Activated CD8-positive, alpha-beta T cell treated with anti-CD3 and anti-CD28 coated beads for 36 hours (primary cell): ENCODE data around the gene NFE2L2. TPM values are rescaled to one million over a fixed set of nuclear protein-coding genes. Genes with fewer than 3 reads are reported as not detected.

Source experiments
- ATAC-seq: fragments of 200-7000 bp; cut with Tn5 transposase; one replicate; pipeline ENCODE4 v1.10.0; 2021; ENCODE audit warnings: mild to moderate bottlenecking, moderate library complexity
- CTCF ChIA-PET: fragments of 350-600 bp; sonication (Branson Sonifier 250); formaldehyde crosslinking; loops from one replicate; lab custom pipeline; 2021; ENCODE audit warnings: antibody characterized with exemption; lab: Charles Lee
- POLR2A ChIA-PET: fragments of 350-600 bp; sonication (Branson Sonifier 250); formaldehyde crosslinking; loops from one replicate; lab custom pipeline; 2021; ENCODE audit warnings: antibody characterized with exemption; lab: Charles Lee
- DNase-seq: peaks from one replicate; pipeline ENCODE4 v3.0.0-alpha.2; 2020
- H3K27ac Mint-ChIP-seq: one replicate; pipeline ENCODE4 v1.8.0; 2021; ENCODE audit warnings: mild to moderate bottlenecking, mixed read lengths
- H3K27me3 Mint-ChIP-seq: one replicate; pipeline ENCODE4 v1.8.0; 2021; ENCODE audit warnings: mixed read lengths
- H3K36me3 Mint-ChIP-seq: one replicate; pipeline ENCODE4 v1.8.0; 2021; ENCODE audit warnings: low read depth, mixed read lengths
- H3K4me1 Mint-ChIP-seq: one replicate; pipeline ENCODE4 v1.8.0; 2021; ENCODE audit warnings: low read depth, mixed read lengths
- H3K4me3 Mint-ChIP-seq: one replicate; pipeline ENCODE4 v1.8.0; 2021; ENCODE audit warnings: mild to moderate bottlenecking, moderate library complexity, mixed read lengths
- H3K9me3 Mint-ChIP-seq: one replicate; pipeline ENCODE4 v1.8.0; 2021; ENCODE audit warnings: mixed read lengths
- CTCF ChIP-seq: fragments of 200-600 bp; IDR thresholded peaks from one replicate; pipeline ENCODE4 v1.8.0; 2022; ENCODE audit warnings: antibody characterized with exemption, mild to moderate bottlenecking
- intact Hi-C: fragments of 100-400 bp; cut with micrococcal nuclease; formaldehyde crosslinking; loops from one replicate; pipeline ENCODE4 v1.10.0; 2022
- total RNA-seq, 2 experiments: library from RNA; stranded (reverse); gene quantifications; one replicate each; pipeline ENCODE4 v1.2.3, GENCODE V29; 2021

Gene NFE2L2
- total RNA-seq, 2 experiments from 2014 or later = 57.3 to 57.6 TPM

GRCh38 chr2:177256695-177257094 lies 7.8 kb downstream of the NFE2L2 start:
- intact Hi-C loops = loop anchor here (5.0 kb wide), 1 partner anchor 89 kb away; no protein-coding TSS in a partner anchor
- no peak for ATAC-seq
- Mint-ChIP-seq H3K27me3 (no peaks in the 10 kb centered on the region), H3K4me3 (no peak overlapping the region), H3K27ac (peak overlapping the region; percentile 72), H3K36me3 (peaks cover 75% of the 10 kb centered on the region), H3K9me3 (peaks cover 6% of the 10 kb centered on the region), H3K4me1 (peaks cover 89% of the 10 kb centered on the region)
- CTCF ChIA-PET = interaction anchor here (0.6 to 0.7 kb wide), 3 partner anchors 15 to 93 kb away, joined by 3 to 4 read pairs (median 4); no protein-coding TSS in a partner anchor
- DNase-seq = no peak
- POLR2A ChIA-PET = interaction anchor here (0.9 to 1.9 kb wide), 5 partner anchors 9 to 44 kb away, joined by 3 to 10 read pairs (median 4); partner anchors contain the start of gene HNRNPA3
- no peak for TF ChIP-seq CTCF

- ATAC-seq (no peak), DNase-seq (no peak)
- no peaks in the 10 kb centered on the region for H3K27me3 Mint-ChIP-seq
- peaks cover 88% of the 10 kb centered on the region for H3K4me1 Mint-ChIP-seq
- H3K9me3 Mint-ChIP-seq = peaks cover 6% of the 10 kb centered on the region
- ChIA-PET CTCF (interaction anchor here (1.5 to 2.4 kb wide), 2 partner anchors 16 to 91 kb away, joined by 9 to 15 read pairs; no protein-coding TSS in a partner anchor), POLR2A (interaction anchor here (0.9 to 7.4 kb wide), 5 partner anchors 9 to 44 kb away, joined by 3 to 103 read pairs (median 4); partner anchors contain the start of genes HNRNPA3 and NFE2L2)
- intact Hi-C loops = loop anchor here (5.0 kb wide), 1 partner anchor 89 kb away; no protein-coding TSS in a partner anchor
- H3K27ac Mint-ChIP-seq = peak overlapping the region; percentile 72
- no peak overlapping the region for H3K4me3 Mint-ChIP-seq
- no peak for TF ChIP-seq CTCF
- H3K36me3 Mint-ChIP-seq = peaks cover 77% of the 10 kb centered on the region
Observed at GRCh38 chr2:177256026-177256425, 8.5 kb downstream of the NFE2L2 start.

- ChIA-PET POLR2A (interaction anchor here (0.8 to 7.4 kb wide), 8 partner anchors 10 to 40 kb away, joined by 3 to 103 read pairs (median 3); partner anchors contain the start of gene NFE2L2), CTCF (interaction anchor here (0.6 to 4.1 kb wide), 10 partner anchors 9 to 158 kb away, joined by 3 to 41 read pairs (median 4); partner anchors contain the start of gene NFE2L2)
- Mint-ChIP-seq H3K9me3 (peaks cover 6% of the 10 kb centered on the region), H3K36me3 (peaks cover 81% of the 10 kb centered on the region), H3K4me3 (no peak overlapping the region), H3K27me3 (no peaks in the 10 kb centered on the region), H3K4me1 (peaks cover 91% of the 10 kb centered on the region), H3K27ac (peak overlapping the region; percentile 47)
- ATAC-seq = no peak
- TF ChIP-seq CTCF = no peak
- intact Hi-C loops = loop anchor here (5.0 kb wide), 1 partner anchor 88 kb away; no protein-coding TSS in a partner anchor
- no peak for DNase-seq
Observed at GRCh38 chr2:177255227-177255601, 9.3 kb downstream of the NFE2L2 start.

- intact Hi-C loops = loop anchor here (5.0 kb wide), 1 partner anchor 87 kb away; no protein-coding TSS in a partner anchor
- Mint-ChIP-seq H3K36me3 (peaks cover 78% of the 10 kb centered on the region), H3K9me3 (peaks cover 6% of the 10 kb centered on the region), H3K4me3 (no peak overlapping the region), H3K27ac (peak overlapping the region; percentile 71), H3K4me1 (peaks cover 93% of the 10 kb centered on the region), H3K27me3 (no peaks in the 10 kb centered on the region)
- peak; percentile 41 for DNase-seq
- ChIA-PET POLR2A (interaction anchor here (0.8 to 7.4 kb wide), 8 partner anchors 11 to 39 kb away, joined by 3 to 103 read pairs (median 3); partner anchors contain the start of gene NFE2L2), CTCF (interaction anchor here (0.6 to 4.1 kb wide), 11 partner anchors 9 to 158 kb away, joined by 3 to 41 read pairs (median 4); partner anchors contain the start of gene NFE2L2)
- no peak for ATAC-seq
- TF ChIP-seq CTCF = peak; percentile 49
Observed at GRCh38 chr2:177254433-177255226, 9.9 kb downstream of the NFE2L2 start.
